ENCODE results near the gene SPTBN1.

DNA sequence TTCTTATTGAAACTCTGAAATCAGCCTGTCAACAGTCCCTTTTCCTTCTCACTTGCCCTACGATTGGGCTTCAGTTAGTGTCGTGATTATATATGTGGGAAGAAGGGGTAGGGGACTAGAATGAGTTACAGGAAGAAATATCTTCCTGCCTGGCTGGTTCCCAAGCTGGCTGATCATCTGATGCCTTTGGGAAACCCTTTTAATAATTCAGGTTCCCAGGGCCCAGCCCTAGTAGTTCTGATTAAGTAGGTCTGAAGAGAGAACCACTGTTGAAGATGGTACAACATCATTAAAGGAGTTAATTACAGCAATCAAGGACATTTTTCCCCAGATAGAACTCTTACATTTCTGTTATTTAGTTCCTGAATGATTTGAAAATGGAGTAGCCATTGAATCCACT is 157.3 kb downstream of the SPTBN1 start:
- TF ChIP-seq POLR2A (IDR thresholded peaks at IDR 0.05; ENCODE audit: low read length) (no peak), NR3C1 (IDR thresholded peaks at IDR 0.05) (no peak), KDM1A (IDR thresholded peaks at IDR 0.05; ENCODE audit: low read depth) (no peak), RNF2 (IDR thresholded peaks at IDR 0.05; ENCODE audit: borderline replicate concordance, low read depth) (no peak), EP300 (IDR thresholded peaks at IDR 0.05) (no peak), RAD21 (conservative IDR thresholded peaks at IDR 0.05 in 1 of 2, IDR thresholded peaks at IDR 0.05 in 1 of 2) (no peak), ESRRA (IDR thresholded peaks at IDR 0.05; ENCODE audit: borderline replicate concordance, low read length) (no peak), MAZ (IDR thresholded peaks at IDR 0.05; ENCODE audit: borderline replicate concordance, low read depth, low read length) (no peak)
- TF ChIP-seq, protein P1, sequence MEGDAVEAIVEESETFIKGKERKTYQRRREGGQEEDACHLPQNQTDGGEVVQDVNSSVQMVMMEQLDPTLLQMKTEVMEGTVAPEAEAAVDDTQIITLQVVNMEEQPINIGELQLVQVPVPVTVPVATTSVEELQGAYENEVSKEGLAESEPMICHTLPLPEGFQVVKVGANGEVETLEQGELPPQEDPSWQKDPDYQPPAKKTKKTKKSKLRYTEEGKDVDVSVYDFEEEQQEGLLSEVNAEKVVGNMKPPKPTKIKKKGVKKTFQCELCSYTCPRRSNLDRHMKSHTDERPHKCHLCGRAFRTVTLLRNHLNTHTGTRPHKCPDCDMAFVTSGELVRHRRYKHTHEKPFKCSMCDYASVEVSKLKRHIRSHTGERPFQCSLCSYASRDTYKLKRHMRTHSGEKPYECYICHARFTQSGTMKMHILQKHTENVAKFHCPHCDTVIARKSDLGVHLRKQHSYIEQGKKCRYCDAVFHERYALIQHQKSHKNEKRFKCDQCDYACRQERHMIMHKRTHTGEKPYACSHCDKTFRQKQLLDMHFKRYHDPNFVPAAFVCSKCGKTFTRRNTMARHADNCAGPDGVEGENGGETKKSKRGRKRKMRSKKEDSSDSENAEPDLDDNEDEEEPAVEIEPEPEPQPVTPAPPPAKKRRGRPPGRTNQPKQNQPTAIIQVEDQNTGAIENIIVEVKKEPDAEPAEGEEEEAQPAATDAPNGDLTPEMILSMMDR (IDR thresholded peaks at IDR 0.05) = no peak
- TF ChIP-seq, protein P2, sequence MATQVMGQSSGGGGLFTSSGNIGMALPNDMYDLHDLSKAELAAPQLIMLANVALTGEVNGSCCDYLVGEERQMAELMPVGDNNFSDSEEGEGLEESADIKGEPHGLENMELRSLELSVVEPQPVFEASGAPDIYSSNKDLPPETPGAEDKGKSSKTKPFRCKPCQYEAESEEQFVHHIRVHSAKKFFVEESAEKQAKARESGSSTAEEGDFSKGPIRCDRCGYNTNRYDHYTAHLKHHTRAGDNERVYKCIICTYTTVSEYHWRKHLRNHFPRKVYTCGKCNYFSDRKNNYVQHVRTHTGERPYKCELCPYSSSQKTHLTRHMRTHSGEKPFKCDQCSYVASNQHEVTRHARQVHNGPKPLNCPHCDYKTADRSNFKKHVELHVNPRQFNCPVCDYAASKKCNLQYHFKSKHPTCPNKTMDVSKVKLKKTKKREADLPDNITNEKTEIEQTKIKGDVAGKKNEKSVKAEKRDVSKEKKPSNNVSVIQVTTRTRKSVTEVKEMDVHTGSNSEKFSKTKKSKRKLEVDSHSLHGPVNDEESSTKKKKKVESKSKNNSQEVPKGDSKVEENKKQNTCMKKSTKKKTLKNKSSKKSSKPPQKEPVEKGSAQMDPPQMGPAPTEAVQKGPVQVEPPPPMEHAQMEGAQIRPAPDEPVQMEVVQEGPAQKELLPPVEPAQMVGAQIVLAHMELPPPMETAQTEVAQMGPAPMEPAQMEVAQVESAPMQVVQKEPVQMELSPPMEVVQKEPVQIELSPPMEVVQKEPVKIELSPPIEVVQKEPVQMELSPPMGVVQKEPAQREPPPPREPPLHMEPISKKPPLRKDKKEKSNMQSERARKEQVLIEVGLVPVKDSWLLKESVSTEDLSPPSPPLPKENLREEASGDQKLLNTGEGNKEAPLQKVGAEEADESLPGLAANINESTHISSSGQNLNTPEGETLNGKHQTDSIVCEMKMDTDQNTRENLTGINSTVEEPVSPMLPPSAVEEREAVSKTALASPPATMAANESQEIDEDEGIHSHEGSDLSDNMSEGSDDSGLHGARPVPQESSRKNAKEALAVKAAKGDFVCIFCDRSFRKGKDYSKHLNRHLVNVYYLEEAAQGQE (IDR thresholded peaks at IDR 0.05) = no peak
- TF ChIP-seq, protein P3, sequence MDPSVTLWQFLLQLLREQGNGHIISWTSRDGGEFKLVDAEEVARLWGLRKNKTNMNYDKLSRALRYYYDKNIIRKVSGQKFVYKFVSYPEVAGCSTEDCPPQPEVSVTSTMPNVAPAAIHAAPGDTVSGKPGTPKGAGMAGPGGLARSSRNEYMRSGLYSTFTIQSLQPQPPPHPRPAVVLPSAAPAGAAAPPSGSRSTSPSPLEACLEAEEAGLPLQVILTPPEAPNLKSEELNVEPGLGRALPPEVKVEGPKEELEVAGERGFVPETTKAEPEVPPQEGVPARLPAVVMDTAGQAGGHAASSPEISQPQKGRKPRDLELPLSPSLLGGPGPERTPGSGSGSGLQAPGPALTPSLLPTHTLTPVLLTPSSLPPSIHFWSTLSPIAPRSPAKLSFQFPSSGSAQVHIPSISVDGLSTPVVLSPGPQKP (IDR thresholded peaks at IDR 0.05; ENCODE audit: low read depth, low read length) = no peak
